HCT116 (cell line): Measurements from ENCODE around the gene RNF151. TPM values are rescaled to one million over a fixed set of nuclear protein-coding genes. Genes with fewer than 3 reads are reported as not detected.

Source experiments
- ATAC-seq: fragments of 200-7000 bp; cut with Tn5 transposase; 2 replicates; pipeline ENCODE4 v1.9.1; 2020; ENCODE audit warnings: mild to moderate bottlenecking, moderate library complexity
- BruUV-seq: library from RNA; stranded (reverse); fragments of 400-500 nt; replicated peaks from 2 replicates; lab custom pipeline; 2021; lab: Mats Ljungman, UMichigan
- CTCF ChIA-PET: fragments of 300-600 bp; sonication (Branson Sonifier 250); formaldehyde crosslinking; loops from one replicate; lab custom pipeline; 2021; ENCODE audit warnings: antibody characterized with exemption; lab: Charles Lee
- POLR2A ChIA-PET: fragments of 300-600, 350-600 bp; sonication (Branson Sonifier 250); formaldehyde crosslinking; loops from one replicate; lab custom pipeline; 2021; ENCODE audit warnings: antibody characterized with exemption; lab: Charles Lee
- RAD21 ChIA-PET, 2 experiments: fragments of 300-600 bp; sonication (Branson Sonifier 250); formaldehyde crosslinking; loops; one replicate each; lab custom pipeline; 2023; ENCODE audit warnings: low total read pairs in 2 of 2; ENCODE audit not compliant: uncharacterized antibody in 2 of 2, unreplicated experiment in 2 of 2, low non-redundant PET in 1 of 2; lab: Charles Lee
- DNase-seq: peaks from one replicate; pipeline ENCODE4 v3.0.0-alpha.2; 2010; ENCODE audit warnings: low read depth, low spot score
- H2AFZ ChIP-seq: fragments of 200-600 bp; shearing (Covaris generic), sonication (generic); 2 replicates; pipeline ENCODE4 v1.6.1; 2017; ENCODE audit warnings: low read depth, mixed run types, mixed read lengths, antibody characterized with exemption, low read length; ENCODE audit not compliant: poor library complexity, severe bottlenecking
- H3K27ac ChIP-seq: 2 replicates; pipeline ENCODE4 v1.5.1; 2012; ENCODE audit warnings: low read depth, low read length
- H3K27me3 ChIP-seq: fragments of 200-600 bp; sonication (generic); 2 replicates; pipeline ENCODE4 v1.6.1; 2016; ENCODE audit warnings: mixed run types, low read length, mixed read lengths; ENCODE audit not compliant: insufficient read depth
- H3K36me3 ChIP-seq, 2 experiments: fragments of 200-500 bp in 1 of 2; fragments of 200-600 bp in 1 of 2; sonication (Bioruptor generic) in 1 of 2; sonication (generic) in 1 of 2; 2 replicates each; pipeline versions ENCODE4 v1.5.1 to v1.6.1; 2014 to 2016; ENCODE audit warnings: low read length in 2 of 2, inconsistent platforms in 1 of 2, mixed read lengths in 1 of 2, mixed run types in 1 of 2; ENCODE audit not compliant: insufficient read depth in 2 of 2, control insufficient read depth in 1 of 2
- H3K4me1 ChIP-seq, 2 experiments: fragments of 200-600 bp in 1 of 2; sonication (generic) in 1 of 2; 2 replicates each; pipeline versions ENCODE4 v1.5.1 to v1.6.1; 2012 to 2017; ENCODE audit warnings: low read length in 2 of 2, inconsistent platforms in 1 of 2, mild to moderate bottlenecking in 1 of 2, mixed read lengths in 1 of 2, mixed run types in 1 of 2, moderate library complexity in 1 of 2; ENCODE audit not compliant: insufficient read depth in 2 of 2, control insufficient read depth in 1 of 2
- H3K4me2 ChIP-seq: fragments of 200-600 bp; sonication (generic); 2 replicates; pipeline ENCODE4 v1.6.1; 2017; ENCODE audit warnings: mixed run types, low read length, mixed read lengths
- H3K4me3 ChIP-seq, 2 experiments: fragments of 200-600 bp in 1 of 2; sonication (generic) in 1 of 2; replicated peaks in 1 of 2; 2 replicates each; pipeline ENCODE4 v1.5.1; 2011 to 2016; ENCODE audit warnings: low read length in 2 of 2, control low read depth in 1 of 2, low read depth in 1 of 2, mild to moderate bottlenecking in 1 of 2, mixed read lengths in 1 of 2, mixed run types in 1 of 2
- H3K79me2 ChIP-seq: fragments of 200-600 bp; sonication (generic); 2 replicates; pipeline ENCODE4 v1.6.1; 2017; ENCODE audit warnings: mild to moderate bottlenecking, mixed run types, low read length, moderate library complexity, mixed read lengths; ENCODE audit not compliant: insufficient read depth
- H3K9ac ChIP-seq: fragments of 200-600 bp; sonication (generic); 2 replicates; pipeline ENCODE4 v1.6.1; 2016; ENCODE audit warnings: low read length, mixed read lengths
- H3K9me2 ChIP-seq: fragments of 200-600 bp; sonication (generic), shearing (Covaris generic); 2 replicates; pipeline ENCODE4 v1.6.1; 2017; ENCODE audit warnings: mixed run types, mild to moderate bottlenecking, moderate library complexity; ENCODE audit not compliant: insufficient read depth
- H3K9me3 ChIP-seq, 2 experiments: fragments of 200-500 bp in 1 of 2; fragments of 200-600 bp in 1 of 2; sonication (Bioruptor generic) in 1 of 2; sonication (generic) in 1 of 2; 2 replicates each; pipeline ENCODE4 v1.6.1; 2014 to 2017; ENCODE audit warnings: low read length in 2 of 2, mixed read lengths in 2 of 2, inconsistent platforms in 1 of 2, low read depth in 1 of 2, mild to moderate bottlenecking in 1 of 2, mixed run types in 1 of 2, moderate library complexity in 1 of 2; ENCODE audit not compliant: control insufficient read depth in 1 of 2, insufficient read depth in 1 of 2
- H4K20me1 ChIP-seq: fragments of 200-600 bp; sonication (generic), shearing (Covaris generic); 2 replicates; pipeline ENCODE4 v1.6.1; 2017; ENCODE audit warnings: mixed run types, mild to moderate bottlenecking, moderate library complexity; ENCODE audit not compliant: insufficient read depth
- EZH2phosphoT487 ChIP-seq: fragments of 200-600 bp; IDR thresholded peaks from 2 replicates; pipeline ENCODE4 v1.6.1; 2018; ENCODE audit warnings: antibody characterized with exemption, borderline replicate concordance
- intact Hi-C: fragments of 100-400 bp; cut with micrococcal nuclease; formaldehyde crosslinking; loops from 2 replicates; pipeline ENCODE4 v1.10.0; 2022
- total RNA-seq: library from RNA; stranded (reverse); gene quantifications from one replicate; pipeline ENCODE4 v1.2.1, GENCODE V29; 2021; ENCODE audit not compliant: unreplicated experiment
- TF ChIP-seq, protein P1 (sequence below), 3 experiments: fragments of 200-600 bp in 1 of 3; sonication (generic) in 1 of 3; IDR thresholded peaks in 2 of 3; conservative IDR thresholded peaks in 1 of 3; 2 replicates each; pipeline ENCODE4 v1.5.1; 2012 to 2017; ENCODE audit warnings: low read depth in 2 of 3, low read length in 2 of 3, antibody characterized with exemption in 1 of 3, borderline replicate concordance in 1 of 3, control low read depth in 1 of 3, mild to moderate bottlenecking in 1 of 3, mixed read lengths in 1 of 3, mixed run types in 1 of 3, moderate library complexity in 1 of 3; ENCODE audit not compliant: insufficient read depth in 1 of 3

RNF151 gene
- total RNA-seq, 1 experiment from 2014 or later: 0.30 TPM

DNA sequence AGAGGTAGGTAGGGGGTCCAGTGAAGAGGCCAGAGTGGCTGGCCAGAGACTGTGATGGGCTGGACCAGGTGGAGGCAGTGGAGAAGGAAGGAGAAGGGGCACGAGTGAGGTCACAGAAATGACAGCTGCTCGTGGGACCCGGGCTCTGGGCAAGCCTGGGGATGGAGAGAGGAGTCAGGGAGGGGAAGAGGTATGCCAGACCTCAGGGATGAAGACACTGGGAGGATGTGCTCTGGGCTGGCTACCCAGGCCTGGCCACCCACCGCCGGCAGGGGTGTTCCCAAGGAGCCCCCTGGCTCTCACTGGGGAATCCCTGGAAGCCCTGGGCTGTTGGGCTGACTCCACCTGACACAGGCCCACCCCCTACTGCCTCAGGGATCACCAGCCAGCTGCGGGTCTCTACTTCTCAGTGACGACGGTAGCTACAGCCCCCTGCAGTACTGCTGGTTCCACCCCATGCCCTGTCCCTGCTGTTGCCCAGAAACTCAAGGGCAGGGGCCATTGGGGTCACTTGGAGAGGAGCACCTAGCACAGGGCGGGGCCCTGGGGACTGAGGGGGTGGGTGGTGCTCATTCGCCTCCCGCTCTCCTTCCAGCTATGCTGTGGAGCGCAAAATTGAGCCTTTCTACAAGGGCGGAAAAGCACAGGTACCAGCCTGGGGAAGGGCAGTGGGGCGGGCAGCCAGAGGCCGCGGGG is 7.0 kb downstream of the RNF151 start (continued):
- TF ChIP-seq, protein P1, sequence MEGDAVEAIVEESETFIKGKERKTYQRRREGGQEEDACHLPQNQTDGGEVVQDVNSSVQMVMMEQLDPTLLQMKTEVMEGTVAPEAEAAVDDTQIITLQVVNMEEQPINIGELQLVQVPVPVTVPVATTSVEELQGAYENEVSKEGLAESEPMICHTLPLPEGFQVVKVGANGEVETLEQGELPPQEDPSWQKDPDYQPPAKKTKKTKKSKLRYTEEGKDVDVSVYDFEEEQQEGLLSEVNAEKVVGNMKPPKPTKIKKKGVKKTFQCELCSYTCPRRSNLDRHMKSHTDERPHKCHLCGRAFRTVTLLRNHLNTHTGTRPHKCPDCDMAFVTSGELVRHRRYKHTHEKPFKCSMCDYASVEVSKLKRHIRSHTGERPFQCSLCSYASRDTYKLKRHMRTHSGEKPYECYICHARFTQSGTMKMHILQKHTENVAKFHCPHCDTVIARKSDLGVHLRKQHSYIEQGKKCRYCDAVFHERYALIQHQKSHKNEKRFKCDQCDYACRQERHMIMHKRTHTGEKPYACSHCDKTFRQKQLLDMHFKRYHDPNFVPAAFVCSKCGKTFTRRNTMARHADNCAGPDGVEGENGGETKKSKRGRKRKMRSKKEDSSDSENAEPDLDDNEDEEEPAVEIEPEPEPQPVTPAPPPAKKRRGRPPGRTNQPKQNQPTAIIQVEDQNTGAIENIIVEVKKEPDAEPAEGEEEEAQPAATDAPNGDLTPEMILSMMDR (IDR thresholded peaks at IDR 0.05 in 2 of 3, conservative IDR thresholded peaks at IDR 0.05 in 1 of 3; ENCODE audit: borderline replicate concordance in 1 of 3, insufficient read depth in 1 of 3, low read depth in 2 of 3, low read length in 2 of 3): no peak

GRCh38 chr16:1974157-1975070 is 7.8 kb downstream of the RNF151 start:
- Histone ChIP-seq H3K79me2 (peaks cover 37% of the 10 kb centered on the region), H2AFZ (no peak overlapping the region), H3K27me3 (no peaks in the 10 kb centered on the region), H3K4me1 (peaks cover 12 to 37% of the 10 kb centered on the region in 2 experiments), H3K4me2 (no peak overlapping the region), H3K9ac (no peak overlapping the region), H3K9me3 (no peaks in the 10 kb centered on the region), H3K27ac (no peak overlapping the region), H3K9me2 (no peaks in the 10 kb centered on the region), H3K36me3 (peaks cover 0 to 41% of the 10 kb centered on the region in 2 experiments; a peak in 2 of 4 replicates), H3K4me3 (no peak overlapping the region), H4K20me1 (no peaks in the 10 kb centered on the region)
- POLR2A ChIA-PET: interaction anchor here (1.4 to 12.5 kb wide), 2 partner anchors 9 to 10 kb away, joined by 5 to 104 read pairs; partner anchors contain the start of genes RNF151 and RPS2
- BruUV-seq: no TSS peak
- DNase-seq (no peak), ATAC-seq (no peak)
- RAD21 ChIA-PET: no interaction called here
- intact Hi-C loops: no loop called here
- CTCF ChIA-PET: no interaction called here
- no peak for TF ChIP-seq EZH2phosphoT487
